Sigmoid colon (tissue), 3 donors: ENCODE data around the gene COPZ2.

ENCODE experiments used
- POLR2A ChIP-seq, 2 donors: fragments of 450-650 bp; IDR thresholded peaks; one replicate each; pipeline ENCODE4 v1.6.1; 2016; ENCODE audit warnings: antibody characterized with exemption in 2 of 2, mild to moderate bottlenecking in 2 of 2, moderate library complexity in 2 of 2
- TF ChIP-seq, protein P1 (sequence below), 4 experiments: fragments of 450-650 bp in 3 of 4; fragments of 200-600 bp in 1 of 4; IDR thresholded peaks; one replicate each; pipeline ENCODE4 v1.5.1; 2016 to 2019; ENCODE audit warnings: antibody characterized with exemption in 4 of 4, mild to moderate bottlenecking in 3 of 4, moderate library complexity in 2 of 4

DNA sequence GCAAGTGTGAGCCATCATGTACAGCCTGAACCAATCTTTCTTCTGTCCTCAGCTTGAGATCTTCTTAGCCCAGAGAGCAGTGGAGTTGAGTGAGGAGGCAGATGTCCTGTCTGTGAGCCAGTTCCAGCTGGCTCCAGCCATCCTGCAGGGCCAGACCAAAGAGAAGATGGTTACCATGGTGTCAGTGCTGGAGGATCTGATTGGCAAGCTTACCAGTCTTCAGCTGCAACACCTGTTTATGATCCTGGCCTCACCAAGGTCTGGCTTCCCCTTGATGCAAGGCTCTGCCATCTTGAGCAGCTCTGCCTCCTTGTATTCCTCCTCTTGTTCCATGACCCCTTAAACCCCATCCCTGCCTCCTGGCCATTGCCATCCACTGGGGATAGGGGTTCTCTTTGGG lies 57.1 kb downstream of the COPZ2 start:
- TF ChIP-seq, protein P1, sequence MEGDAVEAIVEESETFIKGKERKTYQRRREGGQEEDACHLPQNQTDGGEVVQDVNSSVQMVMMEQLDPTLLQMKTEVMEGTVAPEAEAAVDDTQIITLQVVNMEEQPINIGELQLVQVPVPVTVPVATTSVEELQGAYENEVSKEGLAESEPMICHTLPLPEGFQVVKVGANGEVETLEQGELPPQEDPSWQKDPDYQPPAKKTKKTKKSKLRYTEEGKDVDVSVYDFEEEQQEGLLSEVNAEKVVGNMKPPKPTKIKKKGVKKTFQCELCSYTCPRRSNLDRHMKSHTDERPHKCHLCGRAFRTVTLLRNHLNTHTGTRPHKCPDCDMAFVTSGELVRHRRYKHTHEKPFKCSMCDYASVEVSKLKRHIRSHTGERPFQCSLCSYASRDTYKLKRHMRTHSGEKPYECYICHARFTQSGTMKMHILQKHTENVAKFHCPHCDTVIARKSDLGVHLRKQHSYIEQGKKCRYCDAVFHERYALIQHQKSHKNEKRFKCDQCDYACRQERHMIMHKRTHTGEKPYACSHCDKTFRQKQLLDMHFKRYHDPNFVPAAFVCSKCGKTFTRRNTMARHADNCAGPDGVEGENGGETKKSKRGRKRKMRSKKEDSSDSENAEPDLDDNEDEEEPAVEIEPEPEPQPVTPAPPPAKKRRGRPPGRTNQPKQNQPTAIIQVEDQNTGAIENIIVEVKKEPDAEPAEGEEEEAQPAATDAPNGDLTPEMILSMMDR (IDR thresholded peaks at IDR 0.05), result no peak
- no peak for TF ChIP-seq POLR2A (IDR thresholded peaks at IDR 0.05)
